PFSK-1 (cell line): ENCODE measurements around the gene FAM78B.

Source experiments
- FOXP2 ChIP-seq: optimal IDR thresholded peaks from 2 replicates; pipeline ENCODE3; 2011; ENCODE audit warnings: borderline replicate concordance, control low read depth, inconsistent platforms; ENCODE audit not compliant: insufficient read depth; ENCODE audit errors: extremely low read length, extremely low read depth
- POLR2AphosphoS5 ChIP-seq: IDR thresholded peaks from 2 replicates; pipeline ENCODE4 v1.6.1; 2012; ENCODE audit warnings: low read depth, mild to moderate bottlenecking, control low read depth, low read length, moderate library complexity
- REST ChIP-seq, 2 experiments: IDR thresholded peaks; 2 replicates each; pipeline versions ENCODE4 v1.6.1 to v1.8.0; 2011 to 2012; ENCODE audit warnings: low read depth in 2 of 2, low read length in 2 of 2, control low read depth in 1 of 2, inconsistent platforms in 1 of 2, mild to moderate bottlenecking in 1 of 2, moderate library complexity in 1 of 2; ENCODE audit not compliant: insufficient read depth in 1 of 2
- TAF1 ChIP-seq: IDR thresholded peaks from 2 replicates; pipeline ENCODE4 v1.6.1; 2012; ENCODE audit warnings: low read length, control low read depth, borderline replicate concordance; ENCODE audit not compliant: insufficient read depth

GRCh38 chr1:166057650-166058049 lies 109.2 kb downstream of the FAM78B start:
- TF ChIP-seq POLR2AphosphoS5: no peak
- no peak for TF ChIP-seq TAF1
- TF ChIP-seq REST (IDR thresholded peaks at IDR 0.05; ENCODE audit: insufficient read depth in 1 of 2, low read depth in 2 of 2, low read length in 2 of 2): no peak
- no peak for TF ChIP-seq FOXP2
